Vagina (tissue), 2 donors: ENCODE measurements around the gene PERM1.

Experiments
- CTCF ChIP-seq, 3 experiments: fragments of 450-650 bp in 2 of 3; fragments of 200-600 bp in 1 of 3; sonication (generic) in 1 of 3; IDR thresholded peaks; one replicate each; pipeline ENCODE4 v1.5.1; 2017 to 2019; ENCODE audit warnings: antibody characterized with exemption in 3 of 3, mild to moderate bottlenecking in 2 of 3, moderate library complexity in 2 of 3
- POLR2A ChIP-seq, 2 donors: fragments of 450-650 bp; IDR thresholded peaks; one replicate each; pipeline ENCODE4 v1.6.1; 2017; ENCODE audit warnings: antibody characterized with exemption in 2 of 2, mild to moderate bottlenecking in 2 of 2, moderate library complexity in 2 of 2
- POLR2AphosphoS5 ChIP-seq, 2 donors: sonication (generic); formaldehyde crosslinking; IDR thresholded peaks; one replicate each; pipeline ENCODE4 v1.9.0; 2017; ENCODE audit warnings: antibody characterized with exemption in 2 of 2, mild to moderate bottlenecking in 2 of 2, low read depth in 1 of 2; ENCODE audit not compliant: insufficient read depth in 1 of 2

DNA sequence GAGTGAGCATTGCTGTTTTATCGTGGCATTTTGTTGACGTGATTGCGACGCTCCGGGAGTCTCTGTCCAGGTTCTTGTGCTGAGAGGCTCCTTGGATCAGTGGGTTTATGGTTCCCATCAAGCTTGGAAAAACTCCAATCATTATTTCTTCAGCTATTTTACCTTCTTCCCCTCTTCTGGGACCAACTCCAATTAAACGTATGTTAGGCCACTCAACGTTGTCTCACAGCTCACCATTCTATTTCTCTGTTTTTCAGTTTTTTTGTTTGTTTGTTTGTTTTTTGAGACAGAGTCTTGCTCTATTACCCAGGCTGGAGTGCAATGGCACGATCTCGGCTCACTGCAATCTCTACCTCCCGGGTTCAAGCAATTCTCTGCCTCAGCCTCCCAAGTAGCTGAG is 10.0 kb upstream of the PERM1 start:
- TF ChIP-seq POLR2A (IDR thresholded peaks at IDR 0.05) (no peak), CTCF (IDR thresholded peaks at IDR 0.05) (no peak), POLR2AphosphoS5 (IDR thresholded peaks at IDR 0.05; ENCODE audit: insufficient read depth in 1 of 2, low read depth in 1 of 2) (no peak)
